Measurements from ENCODE around the gene H1-8.

DNA sequence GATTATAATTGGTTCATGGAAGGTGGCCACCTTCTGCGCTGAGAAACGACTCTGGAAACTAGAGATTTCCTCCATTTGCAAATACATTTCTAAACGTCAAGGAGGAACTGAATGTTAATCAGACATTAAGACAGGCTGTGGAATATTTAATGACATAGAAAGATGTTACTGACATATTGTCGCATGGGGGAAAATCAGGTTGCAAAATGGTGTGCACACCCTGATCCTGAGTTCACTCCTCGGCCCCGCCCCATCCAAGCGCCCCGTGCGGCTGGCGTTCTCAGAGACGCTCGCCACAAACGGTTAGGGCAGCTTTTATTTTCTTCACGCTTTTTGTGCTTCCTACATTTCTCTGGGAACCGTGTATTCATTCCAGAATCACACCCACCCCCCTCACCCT, 10.7 kb downstream of the H1-8 start:
- TF ChIP-seq GTF2F1 (IDR thresholded peaks at IDR 0.05; ENCODE audit: low read depth, low read length) (no peak), CTCF (IDR thresholded peaks at IDR 0.05 in 2 of 3, conservative IDR thresholded peaks at IDR 0.05 in 1 of 3; ENCODE audit: insufficient read depth in 2 of 3, low read depth in 1 of 3, low read length in 3 of 3) (no peak), FOXJ3 (CRISPR knock-in tag; IDR thresholded peaks at IDR 0.05) (no peak), PCBP1 (IDR thresholded peaks at IDR 0.05; ENCODE audit: low read depth, low read length, poor library complexity, severe bottlenecking) (no peak), RAD21 (CRISPR knock-in tag; conservative IDR thresholded peaks at IDR 0.05 in 1 of 2, IDR thresholded peaks at IDR 0.05 in 1 of 2) (no peak), CBFA2T2 (conservative IDR thresholded peaks at IDR 0.05) (no peak), FOXP1 (CRISPR knock-in tag; IDR thresholded peaks at IDR 0.05) (no peak), HMGXB4 (CRISPR knock-in tag; IDR thresholded peaks at IDR 0.05) (no peak), SMARCE1 (IDR thresholded peaks at IDR 0.05) (no peak), ZBTB7A (IDR thresholded peaks at IDR 0.05; ENCODE audit: borderline replicate concordance, control insufficient read depth, low read depth, low read length) (no peak)
- TF ChIP-seq, protein P1, sequence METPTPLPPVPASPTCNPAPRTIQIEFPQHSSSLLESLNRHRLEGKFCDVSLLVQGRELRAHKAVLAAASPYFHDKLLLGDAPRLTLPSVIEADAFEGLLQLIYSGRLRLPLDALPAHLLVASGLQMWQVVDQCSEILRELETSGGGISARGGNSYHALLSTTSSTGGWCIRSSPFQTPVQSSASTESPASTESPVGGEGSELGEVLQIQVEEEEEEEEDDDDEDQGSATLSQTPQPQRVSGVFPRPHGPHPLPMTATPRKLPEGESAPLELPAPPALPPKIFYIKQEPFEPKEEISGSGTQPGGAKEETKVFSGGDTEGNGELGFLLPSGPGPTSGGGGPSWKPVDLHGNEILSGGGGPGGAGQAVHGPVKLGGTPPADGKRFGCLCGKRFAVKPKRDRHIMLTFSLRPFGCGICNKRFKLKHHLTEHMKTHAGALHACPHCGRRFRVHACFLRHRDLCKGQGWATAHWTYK (CRISPR knock-in tag; IDR thresholded peaks at IDR 0.05), result no peak
- TF ChIP-seq, protein P2, sequence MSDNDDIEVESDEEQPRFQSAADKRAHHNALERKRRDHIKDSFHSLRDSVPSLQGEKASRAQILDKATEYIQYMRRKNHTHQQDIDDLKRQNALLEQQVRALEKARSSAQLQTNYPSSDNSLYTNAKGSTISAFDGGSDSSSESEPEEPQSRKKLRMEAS (CRISPR knock-in tag; IDR thresholded peaks at IDR 0.05), result no peak
